Peyer's patch (tissue), 4 donors: Measurements from ENCODE around the gene FRMPD4.

Source experiments
- CTCF ChIP-seq, 6 experiments: fragments of 450-650 bp in 4 of 6; fragments of 200-600 bp in 2 of 6; sonication (generic) in 1 of 6; IDR thresholded peaks; one replicate each; pipeline ENCODE4 v1.5.1; 2017 to 2019; ENCODE audit warnings: antibody characterized with exemption in 6 of 6, mild to moderate bottlenecking in 3 of 6, moderate library complexity in 1 of 6
- POLR2A ChIP-seq, 2 donors: fragments of 450-650 bp; IDR thresholded peaks; one replicate each; pipeline ENCODE4 v1.5.1; 2017; ENCODE audit warnings: antibody characterized with exemption in 2 of 2, mild to moderate bottlenecking in 2 of 2, moderate library complexity in 2 of 2

GRCh38 chrX:12249997-12250396 is 111.7 kb downstream of the FRMPD4 start:
- no peak for TF ChIP-seq CTCF (IDR thresholded peaks at IDR 0.05)
- TF ChIP-seq POLR2A (IDR thresholded peaks at IDR 0.05), result no peak
